Measurements from ENCODE around the gene RPS3. TPM values are rescaled to one million over a fixed set of nuclear protein-coding genes. Genes with fewer than 3 reads are reported as not detected.
"Not testable (repeated sequence)": the region's sequence is repeated elsewhere in the genome, so short reads cannot be mapped to it uniquely, and the experiment has no call there.

Gene RPS3
- total RNA-seq, 4 donors from 2014 or later, result 1,101 to 2,606 (median 1,579) TPM

GRCh38 chr11:75365711-75366181, 33.6 kb upstream of the RPS3 start:
- WGBS, 2 donors, result 23 to 35% methylated on average over 2 of the region's 2 CpGs
- no peaks in the 10 kb centered on the region for H3K27me3 ChIP-seq
- TF ChIP-seq CTCF (IDR thresholded peaks at IDR 0.05) (no peak), POLR2A (IDR thresholded peaks at IDR 0.05) (no peak)
- H3K27ac ChIP-seq, result no peak overlapping the region
- intact Hi-C loops (cut with DNase I), result no loop called here
- no peak for DNase-seq
- peaks cover 0 to 7% (median 0%) of the 10 kb centered on the region in 3 donors for H3K4me1 ChIP-seq
- H3K9me3 ChIP-seq, result no peaks in the 10 kb centered on the region
- no peaks in the 10 kb centered on the region for H3K36me3 ChIP-seq
- H3K4me3 ChIP-seq, result no peak overlapping the region

GRCh38 chr11:75366826-75367225, 32.5 kb upstream of the RPS3 start:
- H3K9me3 ChIP-seq; H3K27ac ChIP-seq; DNase-seq; H3K27me3 ChIP-seq; intact Hi-C loops (cut with DNase I); H3K36me3 ChIP-seq; H3K4me3 ChIP-seq: not testable (repeated sequence)
- 75 to 91% methylated on average over 5 of the region's 5 CpGs for WGBS, 2 donors
- H3K4me1 ChIP-seq, result peaks cover 6 to 14% (median 6%) of the 10 kb centered on the region in 3 donors

DNA sequence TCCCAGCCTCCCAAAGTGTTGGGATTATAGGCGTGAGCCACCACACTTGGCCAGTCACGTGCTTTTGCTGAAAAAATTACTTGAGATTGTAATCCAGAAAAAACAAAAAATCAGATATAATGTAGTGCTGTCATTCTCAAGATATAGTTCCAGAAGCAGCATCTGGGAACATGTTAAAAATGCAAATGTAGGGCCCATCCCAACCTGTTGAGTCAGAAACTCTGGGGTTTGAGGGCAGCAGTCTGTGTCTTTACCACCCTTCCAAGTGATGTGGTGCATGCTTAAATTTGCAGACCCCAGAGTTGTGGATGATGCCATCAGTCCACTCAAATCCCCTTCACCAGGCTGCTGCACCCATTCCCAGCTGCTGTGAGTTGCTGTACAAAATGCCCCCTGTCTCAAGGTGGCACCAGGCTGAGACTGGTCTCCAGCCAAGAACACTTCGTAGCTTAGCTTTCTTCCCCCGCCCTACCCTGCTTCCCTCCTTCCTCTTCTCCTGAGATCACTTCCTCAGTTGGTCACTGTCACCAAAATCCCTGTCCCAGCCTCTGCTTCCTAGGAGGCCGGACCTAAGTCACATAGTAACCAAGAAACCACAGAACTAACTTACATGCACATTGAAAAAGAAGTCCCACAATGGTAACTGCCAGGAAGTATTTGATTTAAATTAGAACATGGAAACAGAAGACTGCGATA, 29.6 kb upstream of the RPS3 start:
- Histone ChIP-seq H3K27ac (peak overlapping the region in 1 of 4 donors; percentile 49), H3K4me3 (no peak overlapping the region), H3K27me3 (no peaks in the 10 kb centered on the region), H3K9me3 (no peaks in the 10 kb centered on the region), H3K4me1 (peaks cover 12 to 28% (median 15%) of the 10 kb centered on the region in 3 donors), H3K36me3 (no peaks in the 10 kb centered on the region)
- TF ChIP-seq POLR2A (IDR thresholded peaks at IDR 0.05) (no peak), CTCF (IDR thresholded peaks at IDR 0.05) (no peak)
- 58 to 70% methylated on average over 6 of the region's 6 CpGs for WGBS, 2 donors
- no peak for DNase-seq
- intact Hi-C loops (cut with DNase I), result no loop called here

- TF ChIP-seq CTCF (IDR thresholded peaks at IDR 0.05), result no peak
- TF ChIP-seq POLR2A (IDR thresholded peaks at IDR 0.05), result no peak
These were observed 27.1 kb upstream of the RPS3 start for GRCh38 chr11:75371949-75372876.

DNA sequence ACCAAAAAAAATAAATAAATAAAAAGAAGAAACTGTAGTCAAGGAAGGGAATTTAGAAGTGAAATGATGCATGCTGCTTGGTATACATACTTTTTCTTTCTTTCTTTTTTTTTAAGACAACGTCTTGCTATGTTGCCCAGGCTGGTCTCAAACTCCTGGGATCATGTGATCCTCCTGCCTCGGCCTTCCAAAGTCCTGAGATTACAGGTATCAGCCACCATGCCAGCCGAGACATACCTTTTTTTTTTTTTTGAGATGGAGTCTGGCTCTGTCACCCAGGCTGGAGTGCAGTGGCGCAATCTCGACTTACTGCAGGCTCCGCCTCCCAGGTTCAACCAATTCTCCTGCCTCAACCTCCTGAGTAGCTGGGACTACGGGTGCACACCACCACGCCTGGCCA, 26.1 kb upstream of the RPS3 start:
- Histone ChIP-seq H3K36me3 (no peaks in the 10 kb centered on the region), H3K9me3 (no peaks in the 10 kb centered on the region), H3K27me3 (no peaks in the 10 kb centered on the region), H3K4me1 (peaks cover 12 to 28% (median 15%) of the 10 kb centered on the region in 3 donors), H3K27ac (peak overlapping the region in 1 of 4 donors; percentile 59), H3K4me3 (no peak overlapping the region)
- no peak for DNase-seq
- 73 to 77% methylated on average over 3 to 5 of the region's 8 CpGs for WGBS, 2 donors
- TF ChIP-seq POLR2A (IDR thresholded peaks at IDR 0.05) (no peak), CTCF (IDR thresholded peaks at IDR 0.05) (no peak)
- intact Hi-C loops (cut with DNase I), result no loop called here

More at GRCh38 chr11:75371949-75372876, 27.1 kb upstream of the RPS3 start:
- intact Hi-C loops (cut with DNase I), result no loop called here
- no peak for DNase-seq
- H3K27me3 ChIP-seq, result no peaks in the 10 kb centered on the region
- no peak overlapping the region for H3K4me3 ChIP-seq
- H3K27ac ChIP-seq, result peak overlapping the region; percentile 50 to 85 (median 72)
- H3K36me3 ChIP-seq, result no peaks in the 10 kb centered on the region
- H3K4me1 ChIP-seq, result peaks cover 12 to 28% (median 15%) of the 10 kb centered on the region in 3 donors
- 34 to 38% methylated on average over 7 to 8 of the region's 8 CpGs for whole genome bisulfite sequencing, 2 donors
- no peaks in the 10 kb centered on the region for H3K9me3 ChIP-seq

Measured in esophagus squamous epithelium (tissue), 5 donors.